Trophoblast cell (in vitro differentiated cells and primary cell): Measurements from ENCODE around the gene ZFYVE28.

Source experiments
- DNase-seq, 2 donors: peaks; one replicate each; pipeline ENCODE4 v3.0.0-alpha.2; 2016
- H2AFZ ChIP-seq: 2 replicates; pipeline ENCODE4 v1.6.1; 2013; ENCODE audit warnings: low read length, moderate library complexity, mild to moderate bottlenecking; ENCODE audit not compliant: insufficient read depth, poor library complexity
- H2AK5ac ChIP-seq: 2 replicates; pipeline ENCODE4 v1.6.1; 2013; ENCODE audit warnings: mild to moderate bottlenecking, low read length
- H2BK120ac ChIP-seq: 2 replicates; pipeline ENCODE4 v1.6.1; 2013; ENCODE audit warnings: low read length, mild to moderate bottlenecking, moderate library complexity; ENCODE audit not compliant: insufficient read depth, poor library complexity
- H2BK12ac ChIP-seq: 2 replicates; pipeline ENCODE4 v1.6.1; 2013; ENCODE audit warnings: mild to moderate bottlenecking, low read length, moderate library complexity
- H2BK5ac ChIP-seq: 2 replicates; pipeline ENCODE4 v1.6.1; 2013; ENCODE audit warnings: low read length, low read depth, moderate library complexity, mild to moderate bottlenecking; ENCODE audit not compliant: poor library complexity
- H3K14ac ChIP-seq: 2 replicates; pipeline ENCODE4 v1.6.1; 2013; ENCODE audit warnings: mild to moderate bottlenecking, low read length
- H3K18ac ChIP-seq: 2 replicates; pipeline ENCODE4 v1.6.1; 2013; ENCODE audit warnings: mild to moderate bottlenecking, low read length
- H3K23ac ChIP-seq: 2 replicates; pipeline ENCODE4 v1.6.1; 2013; ENCODE audit warnings: low read length
- H3K27ac ChIP-seq: 2 replicates; pipeline ENCODE4 v1.5.1; 2013; ENCODE audit warnings: low read depth, mild to moderate bottlenecking, inconsistent platforms, low read length, moderate library complexity
- H3K27me3 ChIP-seq: 2 replicates; pipeline ENCODE4 v1.6.1; 2013; ENCODE audit warnings: inconsistent platforms, mild to moderate bottlenecking, low read length, moderate library complexity; ENCODE audit not compliant: insufficient read depth
- H3K36me3 ChIP-seq, 2 experiments: 1 replicate in 1 of 2; 2 replicates in 1 of 2; pipeline ENCODE4 v1.6.1; 2013; ENCODE audit warnings: low read length in 2 of 2, mild to moderate bottlenecking in 2 of 2, moderate library complexity in 1 of 2; ENCODE audit not compliant: insufficient read depth in 2 of 2, control insufficient read depth in 1 of 2
- H3K4ac ChIP-seq: 2 replicates; pipeline ENCODE4 v1.6.1; 2013; ENCODE audit warnings: low read depth, mild to moderate bottlenecking, low read length, moderate library complexity
- H3K4me1 ChIP-seq, 2 experiments: 1 replicate in 1 of 2; 2 replicates in 1 of 2; pipeline ENCODE4 v1.6.1; 2013; ENCODE audit warnings: low read length in 2 of 2, mild to moderate bottlenecking in 2 of 2, moderate library complexity in 1 of 2; ENCODE audit not compliant: insufficient read depth in 2 of 2, control insufficient read depth in 1 of 2
- H3K4me2 ChIP-seq: 2 replicates; pipeline ENCODE4 v1.6.1; 2013; ENCODE audit warnings: inconsistent platforms, mild to moderate bottlenecking, low read length, moderate library complexity
- H3K4me3 ChIP-seq: 2 replicates; pipeline ENCODE4 v1.5.1; 2013; ENCODE audit warnings: mild to moderate bottlenecking, low read depth, low read length, inconsistent platforms
- H3K79me1 ChIP-seq: one replicate; pipeline ENCODE4 v1.6.1; 2013; ENCODE audit warnings: low read length
- H3K79me2 ChIP-seq: 2 replicates; pipeline ENCODE4 v1.6.1; 2013; ENCODE audit warnings: low read length, mild to moderate bottlenecking; ENCODE audit not compliant: control insufficient read depth, insufficient read depth, poor library complexity
- H3K9ac ChIP-seq: 2 replicates; pipeline ENCODE4 v1.6.1; 2013; ENCODE audit warnings: mild to moderate bottlenecking, low read length
- H3K9me3 ChIP-seq: 2 replicates; pipeline ENCODE4 v1.6.1; 2013; ENCODE audit warnings: low read depth, mild to moderate bottlenecking, control low read depth, inconsistent platforms, low read length; ENCODE audit not compliant: insufficient read depth
- H4K12ac ChIP-seq: 2 replicates; pipeline ENCODE4 v1.6.1; 2013; ENCODE audit warnings: low read depth, mild to moderate bottlenecking, low read length, moderate library complexity
- H4K8ac ChIP-seq: 2 replicates; pipeline ENCODE4 v1.6.1; 2013; ENCODE audit warnings: low read depth, mild to moderate bottlenecking, low read length, moderate library complexity
- H4K91ac ChIP-seq: one replicate; pipeline ENCODE4 v1.6.1; 2013; ENCODE audit warnings: low read depth, mild to moderate bottlenecking, low read length, moderate library complexity
- WGBS: extraction: QIAGEN DNeasy Blood & Tissue Kit; methylation state at CpG from one replicate; pipeline ENCODE4 v1.1.7; 2013; ENCODE audit warnings: missing lambda C conversion rate; ENCODE audit not compliant: insufficient read length, insufficient coverage; ENCODE audit errors: extremely low coverage; 5-methylcytosine and 5-hydroxymethylcytosine counted together

Gene ZFYVE28

DNA sequence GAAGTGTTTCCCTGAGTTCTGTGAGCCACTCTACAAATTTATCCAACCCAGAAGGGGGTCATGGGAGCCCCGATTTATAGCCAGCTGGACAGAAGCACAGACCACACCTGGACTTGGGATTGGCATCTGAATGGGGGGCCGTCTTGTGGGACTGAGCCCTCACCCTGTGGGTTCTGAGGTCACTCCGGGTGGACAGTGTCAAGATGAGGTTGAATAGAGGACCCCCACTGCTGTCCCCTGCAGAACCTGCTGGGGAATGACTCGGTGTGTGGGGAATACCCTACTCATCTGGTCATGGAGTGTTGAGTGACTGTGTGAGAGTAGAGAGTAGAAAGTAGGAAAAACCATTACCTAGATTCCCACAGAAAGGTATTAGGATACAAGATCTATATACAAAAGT is 67.5 kb downstream of the ZFYVE28 start:
- Histone ChIP-seq H3K79me2 (no peaks in the 10 kb centered on the region), H2BK12ac (no peak overlapping the region), H3K4ac (no peak overlapping the region), H2AFZ (no peak overlapping the region), H2BK5ac (no peak overlapping the region), H4K8ac (no peak overlapping the region), H3K9ac (no peak overlapping the region), H3K18ac (no peak overlapping the region), H3K14ac (no peak overlapping the region), H2BK120ac (no peak overlapping the region), H3K27me3 (no peaks in the 10 kb centered on the region), H3K4me3 (no peak overlapping the region), H4K91ac (no peak overlapping the region), H3K4me1 (no peaks in the 10 kb centered on the region), H3K23ac (no peak overlapping the region), H3K9me3 (no peaks in the 10 kb centered on the region), H3K36me3 (no peaks in the 10 kb centered on the region), H3K27ac (no peak overlapping the region), H2AK5ac (no peak overlapping the region), H3K79me1 (no peaks in the 10 kb centered on the region), H3K4me2 (no peak overlapping the region), H4K12ac (no peak overlapping the region)
- DNase-seq = no peak
- WGBS = no CpG with 5 or more reads among the region's 4 CpGs

DNA sequence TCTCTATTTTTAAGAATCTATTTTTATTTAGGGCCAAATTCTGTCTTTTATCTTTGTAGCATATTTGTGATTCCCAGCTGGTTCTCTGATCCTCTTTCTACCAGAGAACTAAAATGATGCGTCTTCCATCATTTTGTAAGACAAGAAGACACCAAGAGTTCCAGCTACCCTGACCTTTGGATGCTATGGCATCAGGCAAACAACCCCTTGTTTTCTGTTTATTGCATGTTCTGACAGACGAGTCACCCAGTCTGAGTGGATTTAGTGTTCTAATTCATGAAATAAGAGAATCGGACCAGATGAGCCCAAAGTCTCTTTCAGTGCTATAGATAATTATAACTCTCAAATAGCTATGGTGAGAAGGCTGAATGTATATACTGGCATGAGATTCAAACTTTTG is 69.7 kb downstream of the ZFYVE28 start:
- no peak overlapping the region for H3K4ac ChIP-seq
- no peak overlapping the region for H4K8ac ChIP-seq
- H3K14ac ChIP-seq = no peak overlapping the region
- no peak overlapping the region for H3K4me3 ChIP-seq
- H2AK5ac ChIP-seq = no peak overlapping the region
- H3K27me3 ChIP-seq = no peaks in the 10 kb centered on the region
- no CpG with 5 or more reads among the region's 3 CpGs for WGBS
- H3K36me3 ChIP-seq = no peaks in the 10 kb centered on the region
- no peaks in the 10 kb centered on the region for H3K4me1 ChIP-seq
- H2BK12ac ChIP-seq = no peak overlapping the region
- no peaks in the 10 kb centered on the region for H3K9me3 ChIP-seq
- H3K23ac ChIP-seq = no peak overlapping the region
- H4K12ac ChIP-seq = no peak overlapping the region
- H2BK120ac ChIP-seq = no peak overlapping the region
- H3K79me2 ChIP-seq = no peaks in the 10 kb centered on the region
- no peak overlapping the region for H2BK5ac ChIP-seq
- no peak overlapping the region for H4K91ac ChIP-seq
- H3K79me1 ChIP-seq = no peaks in the 10 kb centered on the region
- H3K18ac ChIP-seq = no peak overlapping the region
- no peak for DNase-seq
- H3K9ac ChIP-seq = no peak overlapping the region
- no peak overlapping the region for H3K27ac ChIP-seq
- no peak overlapping the region for H3K4me2 ChIP-seq
- no peak overlapping the region for H2AFZ ChIP-seq

DNA sequence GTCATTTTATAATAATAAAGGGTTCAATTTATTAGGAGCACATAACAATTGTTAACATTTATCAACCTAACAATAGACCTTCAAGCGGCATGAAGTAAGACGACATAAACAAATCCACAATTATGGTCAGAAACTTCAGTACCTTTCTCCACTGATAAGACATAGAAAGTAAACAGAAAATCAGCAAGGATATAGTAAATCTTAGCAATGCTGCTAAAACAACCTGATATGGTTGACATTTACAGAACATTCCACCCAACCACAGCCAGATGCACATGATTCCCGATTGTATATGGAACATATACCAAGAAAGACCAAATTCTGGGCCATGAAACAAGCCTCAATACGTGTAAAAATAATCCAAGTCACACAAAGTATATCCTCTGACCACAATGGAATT is 71.3 kb downstream of the ZFYVE28 start:
- no peak for DNase-seq

DNA sequence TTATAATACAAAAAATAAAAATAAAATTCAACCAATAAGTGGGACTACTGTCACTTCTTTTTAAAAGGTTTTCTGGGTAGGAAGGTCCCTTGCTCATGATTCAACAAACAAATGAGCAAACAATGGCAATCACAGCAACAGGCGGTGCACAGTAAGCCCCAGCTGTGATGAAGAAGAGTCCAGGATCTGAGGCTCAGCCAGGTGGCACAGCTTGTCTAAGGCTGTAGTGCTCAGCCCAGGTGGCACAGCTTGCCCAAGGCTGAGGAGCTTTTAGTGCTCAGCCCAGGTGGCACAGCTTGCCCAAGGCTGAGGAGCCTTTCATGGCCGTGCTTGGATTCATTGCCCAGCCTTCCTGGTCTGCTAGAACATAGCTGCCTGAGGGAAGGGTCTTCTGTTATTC is 75.0 kb downstream of the ZFYVE28 start:
- no CpG with 5 or more reads among the region's 2 CpGs for WGBS

More for the DNA sequence above, 71.3 kb downstream of the ZFYVE28 start:
- Histone ChIP-seq H3K27ac (no peak overlapping the region), H3K79me1 (no peaks in the 10 kb centered on the region), H2BK12ac (no peak overlapping the region), H3K36me3 (no peaks in the 10 kb centered on the region), H3K4me2 (no peak overlapping the region), H3K4me3 (no peak overlapping the region), H2BK120ac (no peak overlapping the region), H3K27me3 (no peaks in the 10 kb centered on the region), H2AFZ (no peak overlapping the region), H3K9me3 (no peaks in the 10 kb centered on the region), H2AK5ac (no peak overlapping the region), H3K18ac (no peak overlapping the region), H3K23ac (no peak overlapping the region), H3K9ac (no peak overlapping the region), H3K4me1 (no peaks in the 10 kb centered on the region), H3K4ac (no peak overlapping the region), H2BK5ac (no peak overlapping the region), H3K14ac (no peak overlapping the region), H3K79me2 (no peaks in the 10 kb centered on the region), H4K12ac (no peak overlapping the region), H4K8ac (no peak overlapping the region), H4K91ac (no peak overlapping the region)
- WGBS = no CpG with 5 or more reads among the region's 4 CpGs

More for the DNA sequence above, 75.0 kb downstream of the ZFYVE28 start:
- H2BK5ac ChIP-seq = no peak overlapping the region
- H3K4me2 ChIP-seq = no peak overlapping the region
- no peak overlapping the region for H3K14ac ChIP-seq
- no peak overlapping the region for H2BK12ac ChIP-seq
- no peak overlapping the region for H3K9ac ChIP-seq
- H3K23ac ChIP-seq = no peak overlapping the region
- no peaks in the 10 kb centered on the region for H3K9me3 ChIP-seq
- H4K12ac ChIP-seq = no peak overlapping the region
- no peaks in the 10 kb centered on the region for H3K79me1 ChIP-seq
- H2BK120ac ChIP-seq = no peak overlapping the region
- no peak overlapping the region for H4K91ac ChIP-seq
- no peak overlapping the region for H2AK5ac ChIP-seq
- no peak overlapping the region for H3K4me3 ChIP-seq
- no peaks in the 10 kb centered on the region for H3K27me3 ChIP-seq
- no peaks in the 10 kb centered on the region for H3K36me3 ChIP-seq
- H3K4ac ChIP-seq = no peak overlapping the region
- no peaks in the 10 kb centered on the region for H3K79me2 ChIP-seq
- H4K8ac ChIP-seq = no peak overlapping the region
- H3K18ac ChIP-seq = no peak overlapping the region
- H3K4me1 ChIP-seq = no peaks in the 10 kb centered on the region
- no peak for DNase-seq
- H2AFZ ChIP-seq = no peak overlapping the region
- H3K27ac ChIP-seq = no peak overlapping the region
